Tibial nerve (tissue), 4 donors: ENCODE results near the gene STAT5B.

Source experiments
- EP300 ChIP-seq, 2 donors: sonication (generic); formaldehyde crosslinking; IDR thresholded peaks; one replicate each; pipeline ENCODE4 v1.6.1; 2017; ENCODE audit warnings: antibody characterized with exemption in 2 of 2, mild to moderate bottlenecking in 1 of 2
- POLR2A ChIP-seq, 2 donors: fragments of 450-650 bp; IDR thresholded peaks; one replicate each; pipeline ENCODE4 v1.6.1; 2017; ENCODE audit warnings: antibody characterized with exemption in 2 of 2, mild to moderate bottlenecking in 2 of 2, moderate library complexity in 2 of 2
- TF ChIP-seq, protein P1 (sequence below), 5 experiments: fragments of 200-600 bp in 3 of 5; fragments of 450-650 bp in 2 of 5; sonication (generic) in 3 of 5; IDR thresholded peaks; one replicate each; pipeline ENCODE4 v1.5.1; 2016 to 2019; ENCODE audit warnings: antibody characterized with exemption in 5 of 5, mild to moderate bottlenecking in 3 of 5, moderate library complexity in 2 of 5

DNA sequence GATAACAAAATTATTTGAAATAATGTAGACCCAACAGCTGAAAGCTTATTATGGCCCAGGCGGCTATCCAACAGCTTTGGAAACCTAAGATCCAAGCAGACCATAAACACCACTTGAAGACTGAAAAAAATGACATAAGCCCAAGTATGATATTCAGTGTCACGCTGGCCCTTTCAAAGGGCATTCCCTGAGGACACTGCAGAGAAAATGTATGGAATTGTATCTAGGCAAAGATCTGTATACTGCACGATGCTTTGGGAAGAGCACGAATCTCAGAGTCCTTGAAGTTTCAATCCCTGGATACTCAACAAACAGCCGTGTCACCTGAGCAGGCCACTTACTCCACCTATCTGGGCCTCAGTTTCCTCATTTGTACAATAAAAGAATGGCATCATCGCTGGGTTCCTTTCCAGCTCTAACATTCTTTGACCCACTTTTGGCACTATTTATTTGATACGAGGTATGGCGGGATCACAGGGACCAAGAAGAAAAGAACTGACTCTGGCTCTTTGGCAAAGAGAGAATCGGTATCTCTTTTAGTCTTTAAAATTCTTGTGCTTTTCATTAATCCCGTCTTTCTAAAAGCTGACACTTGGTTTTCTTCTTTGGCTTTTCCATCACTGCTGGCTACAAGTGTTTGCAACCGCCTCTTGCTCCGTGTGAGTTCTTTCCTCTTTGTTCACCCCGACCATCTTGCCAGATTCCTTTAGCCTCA, 1.2 kb downstream of the STAT5B start:
- TF ChIP-seq, protein P1, sequence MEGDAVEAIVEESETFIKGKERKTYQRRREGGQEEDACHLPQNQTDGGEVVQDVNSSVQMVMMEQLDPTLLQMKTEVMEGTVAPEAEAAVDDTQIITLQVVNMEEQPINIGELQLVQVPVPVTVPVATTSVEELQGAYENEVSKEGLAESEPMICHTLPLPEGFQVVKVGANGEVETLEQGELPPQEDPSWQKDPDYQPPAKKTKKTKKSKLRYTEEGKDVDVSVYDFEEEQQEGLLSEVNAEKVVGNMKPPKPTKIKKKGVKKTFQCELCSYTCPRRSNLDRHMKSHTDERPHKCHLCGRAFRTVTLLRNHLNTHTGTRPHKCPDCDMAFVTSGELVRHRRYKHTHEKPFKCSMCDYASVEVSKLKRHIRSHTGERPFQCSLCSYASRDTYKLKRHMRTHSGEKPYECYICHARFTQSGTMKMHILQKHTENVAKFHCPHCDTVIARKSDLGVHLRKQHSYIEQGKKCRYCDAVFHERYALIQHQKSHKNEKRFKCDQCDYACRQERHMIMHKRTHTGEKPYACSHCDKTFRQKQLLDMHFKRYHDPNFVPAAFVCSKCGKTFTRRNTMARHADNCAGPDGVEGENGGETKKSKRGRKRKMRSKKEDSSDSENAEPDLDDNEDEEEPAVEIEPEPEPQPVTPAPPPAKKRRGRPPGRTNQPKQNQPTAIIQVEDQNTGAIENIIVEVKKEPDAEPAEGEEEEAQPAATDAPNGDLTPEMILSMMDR (IDR thresholded peaks at IDR 0.05), result no peak
- TF ChIP-seq POLR2A (IDR thresholded peaks at IDR 0.05) (no peak), EP300 (IDR thresholded peaks at IDR 0.05) (no peak)
